ENCODE results near the gene PLEKHG7. TPM values are rescaled to one million over a fixed set of nuclear protein-coding genes. Genes with fewer than 3 reads are reported as not detected.

PLEKHG7 gene
- total and polyA plus RNA-seq, 5 experiments from 2014 or later = not detected

DNA sequence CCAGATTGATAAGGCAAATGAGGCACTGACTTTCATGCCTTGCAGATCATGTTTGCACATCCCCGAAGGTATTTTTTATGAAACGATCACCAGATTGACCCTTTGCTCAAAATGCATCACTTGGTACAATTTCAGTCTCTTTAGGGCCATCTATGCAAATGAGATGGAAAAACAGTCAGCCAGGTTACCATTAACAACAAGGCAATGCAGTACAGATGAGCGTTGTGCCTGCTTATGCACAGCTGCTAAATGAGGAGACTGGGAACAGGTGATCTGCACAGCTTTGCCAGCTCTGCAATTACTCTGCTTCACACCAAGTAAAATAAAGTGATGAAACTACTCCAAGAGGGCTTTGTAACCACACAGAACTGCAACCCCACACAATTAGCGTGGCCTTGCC is 26.1 kb upstream of the PLEKHG7 start:
- H3K9me3 Mint-ChIP-seq = peaks cover 0 to 2% (median 0%) of the 10 kb centered on the region in 9 donors
- H3K27ac Mint-ChIP-seq = no peak overlapping the region
- no peaks in the 10 kb centered on the region for H3K36me3 Mint-ChIP-seq
- H3K27me3 Mint-ChIP-seq = peaks cover 0 to 3% (median 0%) of the 10 kb centered on the region in 5 donors
- POLR2A ChIA-PET = no interaction called here
- H3K4me1 Mint-ChIP-seq = no peaks in the 10 kb centered on the region
- H3K4me3 Mint-ChIP-seq = no peak overlapping the region
- ATAC-seq (no peak), DNase-seq (no peak)

DNA sequence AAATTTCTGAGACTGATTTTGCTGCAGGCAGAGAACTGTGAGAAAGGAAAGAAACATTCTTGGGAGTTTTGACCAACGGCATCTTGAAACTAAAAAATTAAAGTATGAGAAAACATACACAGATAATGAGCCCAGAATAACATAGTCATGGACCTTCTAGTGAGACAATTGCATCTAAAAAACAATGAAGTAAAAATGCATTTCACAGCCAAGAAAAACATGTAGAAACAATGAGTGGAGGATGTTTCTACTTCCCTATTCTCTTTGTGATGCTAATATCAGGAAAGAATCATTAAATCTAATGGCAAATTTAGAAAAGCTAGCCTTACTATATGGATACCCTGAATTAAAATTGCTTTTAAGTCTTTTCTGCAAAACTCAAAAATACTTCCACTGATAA is 12.2 kb upstream of the PLEKHG7 start:
- Mint-ChIP-seq H3K36me3 (peaks cover 0 to 10% (median 9%) of the 10 kb centered on the region in 3 donors), H3K27me3 (peaks cover 0 to 5% (median 2%) of the 10 kb centered on the region in 5 donors), H3K4me3 (no peak overlapping the region), H3K4me1 (no peaks in the 10 kb centered on the region), H3K27ac (no peak overlapping the region), H3K9me3 (peaks cover 0 to 10% (median 5%) of the 10 kb centered on the region in 9 donors)
- DNase-seq (no peak), ATAC-seq (no peak)
- POLR2A ChIA-PET = no interaction called here

DNA sequence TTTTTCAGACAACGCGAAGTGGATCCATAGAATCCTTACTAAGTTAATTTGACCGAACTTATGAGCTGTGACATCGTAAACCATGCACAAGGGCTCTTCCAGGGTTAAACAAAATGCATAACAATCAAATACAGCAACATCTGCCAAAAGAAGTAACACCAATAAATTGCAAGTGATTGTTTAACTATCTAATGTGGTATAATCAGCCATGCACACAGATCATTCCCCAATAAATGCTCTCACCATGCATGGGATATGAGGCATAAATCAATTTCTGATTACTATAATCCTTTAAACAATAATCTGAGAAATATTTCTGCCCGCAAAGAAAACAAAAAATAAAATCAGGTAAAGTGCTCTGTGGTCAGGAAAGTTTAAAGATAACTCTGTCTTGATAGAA is 7.7 kb upstream of the PLEKHG7 start:
- Mint-ChIP-seq H3K27me3 (peaks cover 0 to 4% (median 0%) of the 10 kb centered on the region in 5 donors), H3K36me3 (peaks cover 0 to 23% (median 16%) of the 10 kb centered on the region in 3 donors), H3K27ac (no peak overlapping the region), H3K9me3 (peaks cover 0 to 25% (median 11%) of the 10 kb centered on the region in 9 donors), H3K4me1 (peaks cover 0 to 1% (median 0%) of the 10 kb centered on the region in 4 donors), H3K4me3 (no peak overlapping the region)
- ATAC-seq (no peak), DNase-seq (no peak)
- POLR2A ChIA-PET = no interaction called here

DNA sequence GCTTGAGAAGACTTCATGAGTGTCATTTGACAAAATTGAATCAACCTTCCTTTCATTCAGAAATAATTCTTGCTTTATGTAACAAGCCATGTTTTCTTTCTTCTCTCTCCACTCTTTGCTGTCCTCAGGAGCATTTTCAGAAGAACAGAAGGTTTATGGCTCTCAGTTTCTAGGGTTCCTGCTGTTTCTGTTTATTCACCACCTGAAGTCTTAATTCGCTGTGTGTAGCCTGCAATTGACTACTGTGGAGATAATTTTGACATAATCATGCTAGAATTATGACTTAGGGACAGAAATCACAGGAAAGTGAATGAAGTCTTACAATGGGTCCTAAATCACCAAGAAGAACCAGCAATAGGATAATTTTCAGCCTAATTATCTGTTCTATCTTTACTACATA is 7.2 kb upstream of the PLEKHG7 start:
- H3K4me3 Mint-ChIP-seq = no peak overlapping the region
- H3K36me3 Mint-ChIP-seq = peaks cover 0 to 23% (median 16%) of the 10 kb centered on the region in 3 donors
- peaks cover 0 to 25% (median 11%) of the 10 kb centered on the region in 9 donors for H3K9me3 Mint-ChIP-seq
- H3K27ac Mint-ChIP-seq = no peak overlapping the region
- ATAC-seq = no peak
- POLR2A ChIA-PET = no interaction called here
- peaks cover 0 to 1% (median 0%) of the 10 kb centered on the region in 4 donors for H3K4me1 Mint-ChIP-seq
- DNase-seq = no peak
- H3K27me3 Mint-ChIP-seq = peaks cover 0 to 4% (median 0%) of the 10 kb centered on the region in 5 donors

DNA sequence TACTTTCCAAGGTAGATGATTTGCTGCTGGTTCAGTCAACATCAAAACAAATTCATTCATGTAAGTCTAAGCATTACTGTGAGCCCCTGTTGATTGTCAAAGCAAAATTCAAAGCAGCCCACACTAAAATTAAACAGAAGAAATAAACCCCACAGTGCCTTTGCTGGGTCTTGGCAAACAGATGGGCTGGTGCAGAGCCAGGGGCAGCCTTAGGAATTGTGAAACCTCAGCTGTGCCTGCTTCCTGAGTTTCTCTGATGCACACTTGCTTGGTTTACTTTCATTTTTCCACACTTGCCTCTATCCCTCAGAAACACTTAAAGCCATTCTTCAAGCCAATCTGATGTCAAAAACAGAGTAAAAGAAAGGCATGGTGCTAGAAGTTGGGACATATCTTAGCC is 6.6 kb upstream of the PLEKHG7 start:
- ATAC-seq (no peak), DNase-seq (no peak)
- no peak overlapping the region for H3K27ac Mint-ChIP-seq
- H3K27me3 Mint-ChIP-seq = peaks cover 0 to 4% (median 0%) of the 10 kb centered on the region in 5 donors
- POLR2A ChIA-PET = no interaction called here
- peaks cover 0 to 25% (median 11%) of the 10 kb centered on the region in 9 donors for H3K9me3 Mint-ChIP-seq
- H3K4me1 Mint-ChIP-seq = peaks cover 0 to 1% (median 0%) of the 10 kb centered on the region in 4 donors
- no peak overlapping the region for H3K4me3 Mint-ChIP-seq
- peaks cover 0 to 23% (median 16%) of the 10 kb centered on the region in 3 donors for H3K36me3 Mint-ChIP-seq

DNA sequence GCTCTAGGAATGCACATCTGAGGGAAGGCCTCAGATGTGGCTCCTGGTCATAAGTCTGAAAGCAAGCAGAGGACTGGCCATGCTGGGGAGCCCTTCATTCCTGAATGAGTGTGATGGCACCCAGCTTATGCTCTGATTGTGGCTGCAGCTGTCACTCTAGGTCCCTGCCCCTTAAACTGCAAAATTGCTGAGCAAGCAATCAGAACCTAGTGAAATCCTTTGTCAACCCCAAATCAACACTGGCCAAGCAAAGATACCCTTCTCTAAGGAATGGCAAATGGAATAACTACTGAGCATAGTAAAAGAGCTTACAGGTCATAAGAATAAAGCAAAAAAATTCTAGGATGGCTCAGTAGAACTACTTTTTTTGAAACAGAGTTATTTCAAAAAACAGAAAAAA is 4.3 kb upstream of the PLEKHG7 start:
- ATAC-seq (no peak), DNase-seq (no peak)
- POLR2A ChIA-PET = no interaction called here

DNA sequence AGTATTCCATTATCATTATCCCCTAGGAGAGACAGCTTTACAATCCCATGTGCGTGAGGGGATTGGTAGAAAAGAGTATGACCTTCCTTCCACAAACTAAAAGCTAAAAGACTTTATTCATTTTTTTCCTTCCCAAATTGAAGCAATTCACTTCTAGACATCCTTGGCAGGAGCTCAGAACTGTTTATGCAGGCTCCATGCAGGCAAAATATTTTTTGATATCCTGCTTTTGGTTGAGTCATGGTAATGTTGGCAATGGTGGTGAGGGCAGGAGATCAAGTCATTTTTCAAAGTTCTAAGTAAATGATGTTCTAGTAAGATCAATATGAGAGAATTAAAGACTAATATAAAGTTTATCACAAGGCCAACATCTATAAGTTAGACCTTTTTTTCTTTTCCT is 1.3 kb upstream of the PLEKHG7 start:
- H3K4me1 Mint-ChIP-seq = peaks cover 0 to 6% (median under 1%) of the 10 kb centered on the region in 4 donors

More for the DNA sequence above, 4.3 kb upstream of the PLEKHG7 start:
- Mint-ChIP-seq H3K27ac (no peak overlapping the region), H3K27me3 (peaks cover 0 to 4% (median 0%) of the 10 kb centered on the region in 5 donors), H3K4me1 (peaks cover 0 to 6% (median under 1%) of the 10 kb centered on the region in 4 donors), H3K9me3 (peaks cover 0 to 21% (median 10%) of the 10 kb centered on the region in 9 donors), H3K4me3 (no peak overlapping the region), H3K36me3 (peaks cover 0 to 13% (median 6%) of the 10 kb centered on the region in 3 donors)

DNA sequence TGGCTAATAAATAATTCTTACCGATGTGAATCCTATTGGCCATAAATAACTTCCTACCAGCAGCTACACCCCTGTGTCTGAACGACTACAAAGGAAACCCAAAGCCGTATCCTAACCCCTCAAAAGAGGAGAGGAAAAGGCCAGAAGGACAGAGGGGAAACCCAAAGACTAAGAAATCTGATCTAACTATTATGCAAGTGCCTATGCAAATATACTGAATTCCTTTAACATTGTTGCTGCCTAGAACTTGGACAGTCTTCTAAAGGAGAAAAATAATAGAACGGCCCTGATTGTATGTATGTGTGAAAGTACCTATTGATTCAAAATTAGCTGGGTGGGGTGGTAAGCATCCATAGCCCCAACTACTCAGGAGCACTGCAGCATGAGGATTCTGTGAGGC is 997 bp downstream of the PLEKHG7 start:
- Mint-ChIP-seq H3K27ac (no peak overlapping the region), H3K9me3 (peaks cover 0 to 2% (median 0%) of the 10 kb centered on the region in 9 donors), H3K27me3 (peaks cover 0 to 4% (median 0%) of the 10 kb centered on the region in 5 donors), H3K4me3 (no peak overlapping the region), H3K36me3 (peaks cover 0 to 4% (median 0%) of the 10 kb centered on the region in 3 donors), H3K4me1 (peaks cover 4 to 10% (median 7%) of the 10 kb centered on the region in 4 donors)
- ATAC-seq (no peak), DNase-seq (no peak)
- POLR2A ChIA-PET = interaction anchor here (0.5 kb wide), 1 partner anchor 726 kb away, joined by 3 read pairs; no protein-coding TSS in a partner anchor

More for the DNA sequence above, 1.3 kb upstream of the PLEKHG7 start:
- H3K4me3 Mint-ChIP-seq = no peak overlapping the region
- H3K9me3 Mint-ChIP-seq = peaks cover 0 to 15% (median 6%) of the 10 kb centered on the region in 9 donors
- POLR2A ChIA-PET = no interaction called here
- ATAC-seq (no peak), DNase-seq (no peak)
- H3K36me3 Mint-ChIP-seq = peaks cover 0 to 13% (median 6%) of the 10 kb centered on the region in 3 donors
- H3K27ac Mint-ChIP-seq = no peak overlapping the region
- H3K27me3 Mint-ChIP-seq = peaks cover 0 to 4% (median 0%) of the 10 kb centered on the region in 5 donors

DNA sequence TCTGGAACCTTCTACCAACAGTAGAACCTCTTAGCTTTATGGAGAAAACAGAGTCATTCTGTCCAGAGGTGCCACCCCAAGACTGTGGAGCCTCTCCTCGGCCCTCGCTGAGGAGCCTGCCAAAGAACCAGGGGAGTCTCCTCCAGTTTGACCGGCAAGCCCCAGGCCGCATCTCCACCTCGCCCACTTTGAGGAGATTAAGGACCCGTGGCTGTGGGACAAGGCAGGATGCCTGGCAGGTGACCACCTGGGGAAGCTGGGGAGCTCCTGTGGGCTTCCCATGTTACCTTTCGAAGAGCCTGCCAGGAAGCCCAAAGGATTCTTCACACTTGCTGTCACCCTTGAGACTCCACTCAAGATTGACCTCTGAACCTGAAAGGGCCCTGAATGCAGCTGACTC is 3.8 kb downstream of the PLEKHG7 start:
- peaks cover 0 to 8% (median 0%) of the 10 kb centered on the region in 5 donors for H3K27me3 Mint-ChIP-seq
- ATAC-seq = no peak
- H3K4me3 Mint-ChIP-seq = no peak overlapping the region
- peak overlapping the region in 1 of 10 donors; percentile 26 for H3K27ac Mint-ChIP-seq
- POLR2A ChIA-PET = no interaction called here
- H3K4me1 Mint-ChIP-seq = peaks cover 2 to 10% (median 7%) of the 10 kb centered on the region in 4 donors
- DNase-seq = no peak
- H3K9me3 Mint-ChIP-seq = peaks cover 0 to 2% (median 0%) of the 10 kb centered on the region in 9 donors
- peaks cover 0 to 5% (median 0%) of the 10 kb centered on the region in 3 donors for H3K36me3 Mint-ChIP-seq

DNA sequence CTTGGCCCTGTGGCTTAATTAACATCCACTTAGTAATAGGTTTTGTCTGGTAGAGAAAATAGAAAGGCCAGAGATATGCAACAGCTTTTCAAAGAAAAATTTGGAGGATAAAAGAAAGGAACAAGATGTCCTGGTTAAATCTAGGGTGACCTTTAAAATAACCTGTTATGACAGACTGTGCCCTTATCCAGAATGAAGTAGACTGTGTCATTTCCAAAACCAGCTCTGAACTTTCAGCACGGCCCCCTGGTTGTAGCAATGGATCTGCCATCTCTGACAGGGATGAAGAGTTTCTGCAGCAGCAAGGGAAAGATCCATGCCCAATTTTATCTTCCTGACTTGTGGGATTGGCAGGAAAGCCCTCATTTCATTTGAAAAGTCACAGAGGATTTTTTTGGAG is 5.1 kb downstream of the PLEKHG7 start:
- Mint-ChIP-seq H3K27ac (no peak overlapping the region), H3K36me3 (peaks cover 0 to 5% (median 0%) of the 10 kb centered on the region in 3 donors), H3K4me1 (peaks cover 2 to 8% (median 6%) of the 10 kb centered on the region in 4 donors), H3K9me3 (peaks cover 0 to 2% (median 0%) of the 10 kb centered on the region in 9 donors), H3K27me3 (peaks cover 0 to 8% (median 0%) of the 10 kb centered on the region in 5 donors), H3K4me3 (no peak overlapping the region)
- DNase-seq (no peak), ATAC-seq (no peak)
- POLR2A ChIA-PET = no interaction called here

DNA sequence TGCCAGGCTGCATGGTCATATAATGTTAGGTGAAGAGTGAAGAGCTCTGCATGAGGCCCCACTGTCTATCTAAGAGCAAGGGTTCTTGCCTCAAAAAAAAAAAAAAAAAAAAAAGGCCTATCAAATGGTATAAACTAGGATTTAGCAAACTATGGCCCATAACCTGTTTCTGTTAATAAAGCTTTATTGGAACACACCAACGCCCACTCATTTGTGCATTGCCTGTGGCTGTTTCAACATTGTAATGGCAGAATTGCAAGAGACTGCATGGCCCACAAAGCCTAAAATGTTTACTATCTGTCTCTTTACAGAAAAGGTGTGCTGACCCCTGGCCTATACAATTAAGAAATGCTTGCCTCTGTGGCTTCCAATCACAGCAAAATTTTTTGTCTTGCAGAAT is 12.8 kb downstream of the PLEKHG7 start:
- Mint-ChIP-seq H3K4me3 (no peak overlapping the region), H3K9me3 (peaks cover 0 to 5% (median 0%) of the 10 kb centered on the region in 9 donors), H3K36me3 (peaks cover 0 to 5% (median 0%) of the 10 kb centered on the region in 3 donors), H3K27me3 (peaks cover 0 to 11% (median 0%) of the 10 kb centered on the region in 5 donors), H3K4me1 (no peaks in the 10 kb centered on the region), H3K27ac (no peak overlapping the region)
- no peak for DNase-seq
- ATAC-seq = no peak
- POLR2A ChIA-PET = interaction anchor here (0.6 kb wide), 1 partner anchor 29 kb away, joined by 4 read pairs; no protein-coding TSS in a partner anchor

DNA sequence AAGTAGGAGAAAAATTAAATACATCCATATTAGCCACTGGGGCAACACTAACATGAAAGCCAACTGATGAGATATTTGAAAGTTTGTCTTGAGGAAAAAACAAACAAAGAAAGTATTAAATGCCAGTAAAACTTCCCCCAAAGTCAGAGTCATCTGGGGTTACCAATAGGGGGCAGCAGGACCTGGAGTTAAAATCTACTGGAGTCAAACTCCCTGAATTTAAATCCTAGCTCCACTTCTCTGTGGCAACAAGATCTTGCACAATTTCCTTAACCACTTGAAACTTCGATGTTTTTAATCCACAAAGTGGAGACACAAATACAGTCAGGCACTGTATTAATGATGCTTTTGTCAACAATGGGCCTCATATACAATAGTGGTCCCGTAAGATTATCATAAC is 14.4 kb downstream of the PLEKHG7 start:
- H3K36me3 Mint-ChIP-seq = no peaks in the 10 kb centered on the region
- DNase-seq = no peak
- peaks cover 0 to 5% (median 0%) of the 10 kb centered on the region in 9 donors for H3K9me3 Mint-ChIP-seq
- ATAC-seq = no peak
- no peaks in the 10 kb centered on the region for H3K4me1 Mint-ChIP-seq
- H3K27me3 Mint-ChIP-seq = peaks cover 0 to 7% (median 2%) of the 10 kb centered on the region in 5 donors
- H3K27ac Mint-ChIP-seq = no peak overlapping the region
- no peak overlapping the region for H3K4me3 Mint-ChIP-seq
- POLR2A ChIA-PET = no interaction called here

DNA sequence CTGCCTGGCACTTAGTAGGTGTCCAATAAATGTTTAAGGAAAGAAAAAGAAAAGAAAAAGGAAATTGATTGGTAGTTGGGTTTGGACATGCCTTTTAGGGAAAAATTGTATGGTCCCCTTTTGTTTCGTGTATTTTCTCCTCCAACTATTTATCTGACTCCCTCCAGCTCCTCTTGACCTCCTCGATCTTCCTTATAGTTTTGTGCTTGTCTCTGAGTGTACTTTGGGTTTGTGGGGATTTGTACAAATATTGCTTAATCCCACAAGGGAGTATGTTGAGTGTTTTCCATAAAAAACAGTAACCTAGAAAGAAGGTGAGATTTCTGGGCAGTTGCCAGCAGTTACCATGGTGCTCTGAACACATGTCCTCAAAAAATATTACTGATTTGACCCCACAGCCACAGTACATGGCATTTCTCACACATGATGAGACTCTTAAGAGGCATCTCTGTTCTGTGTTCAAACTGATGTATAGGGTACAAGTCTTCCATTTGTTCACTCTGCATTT is 15.7 kb downstream of the PLEKHG7 start:
- H3K9me3 Mint-ChIP-seq = peaks cover 0 to 4% (median 0%) of the 10 kb centered on the region in 9 donors
- no peaks in the 10 kb centered on the region for H3K36me3 Mint-ChIP-seq
- ATAC-seq = no peak
- no peak overlapping the region for H3K27ac Mint-ChIP-seq
- POLR2A ChIA-PET = no interaction called here
- no peak for DNase-seq
- peaks cover 0 to 9% (median 4%) of the 10 kb centered on the region in 5 donors for H3K27me3 Mint-ChIP-seq
- H3K4me1 Mint-ChIP-seq = no peaks in the 10 kb centered on the region
- no peak overlapping the region for H3K4me3 Mint-ChIP-seq

All from naive thymus-derived CD8-positive, alpha-beta T cell (primary cell).